Liver (tissue), 9 donors: ENCODE data around the gene USH2A. TPM values are rescaled to one million over a fixed set of nuclear protein-coding genes. Genes with fewer than 3 reads are reported as not detected.

ENCODE experiments used
- DNase-seq: peaks from one replicate; pipeline ENCODE4 v3.0.0-alpha.2; 2017; ENCODE audit warnings: low spot score
- H3K27ac ChIP-seq, 2 donors: one replicate each; pipeline ENCODE4 v1.7.0; 2013; ENCODE audit warnings: inconsistent platforms in 2 of 2, low read length in 2 of 2, control low read depth in 1 of 2, low read depth in 1 of 2, mild to moderate bottlenecking in 1 of 2
- H3K27me3 ChIP-seq, 4 donors: one replicate each; pipeline versions ENCODE4 v1.6.1 to v1.7.0; 2013; ENCODE audit warnings: low read length in 3 of 4, inconsistent platforms in 1 of 4, mild to moderate bottlenecking in 1 of 4, moderate library complexity in 1 of 4; ENCODE audit not compliant: control insufficient read depth in 4 of 4, insufficient read depth in 4 of 4
- H3K36me3 ChIP-seq, 4 donors: one replicate each; pipeline versions ENCODE4 v1.6.1 to v1.7.0; 2013; ENCODE audit warnings: low read length in 3 of 4, mild to moderate bottlenecking in 3 of 4, low read depth in 1 of 4, moderate library complexity in 1 of 4; ENCODE audit not compliant: control insufficient read depth in 4 of 4, insufficient read depth in 3 of 4
- H3K4me1 ChIP-seq, 4 donors: one replicate each; pipeline versions ENCODE4 v1.6.1 to v1.7.0; 2013; ENCODE audit warnings: low read length in 3 of 4, mild to moderate bottlenecking in 3 of 4, moderate library complexity in 1 of 4; ENCODE audit not compliant: control insufficient read depth in 4 of 4, insufficient read depth in 4 of 4
- H3K4me3 ChIP-seq, 3 donors: one replicate each; pipeline versions ENCODE4 v1.6.1 to v1.7.0; 2013; ENCODE audit warnings: low read length in 3 of 3, control low read depth in 1 of 3, low read depth in 1 of 3, mild to moderate bottlenecking in 1 of 3
- H3K9ac ChIP-seq, 2 donors: one replicate each; pipeline ENCODE4 v1.7.0; 2013; ENCODE audit warnings: low read length in 2 of 2, mild to moderate bottlenecking in 2 of 2, moderate library complexity in 2 of 2, control low read depth in 1 of 2, low read depth in 1 of 2
- H3K9me3 ChIP-seq, 4 donors: one replicate each; pipeline versions ENCODE4 v1.6.1 to v1.7.0; 2013; ENCODE audit warnings: low read length in 3 of 4; ENCODE audit not compliant: control insufficient read depth in 4 of 4
- EGR1 ChIP-seq, 2 donors: IDR thresholded peaks; 2 replicates each; pipeline ENCODE4 v1.6.1; 2016 to 2018; ENCODE audit warnings: antibody characterized with exemption in 2 of 2, low read depth in 2 of 2
- FOXA1 ChIP-seq: IDR thresholded peaks from 2 replicates; pipeline ENCODE4 v1.6.1; 2016; ENCODE audit warnings: antibody characterized with exemption
- FOXA2 ChIP-seq: IDR thresholded peaks from 2 replicates; pipeline ENCODE4 v1.6.1; 2016; ENCODE audit warnings: antibody characterized with exemption
- GABPA ChIP-seq, 2 donors: IDR thresholded peaks in 1 of 2; conservative IDR thresholded peaks in 1 of 2; 2 replicates each; pipeline ENCODE4 v1.6.1; 2016; ENCODE audit warnings: antibody characterized with exemption in 2 of 2, mild to moderate bottlenecking in 1 of 2, moderate library complexity in 1 of 2
- HNF4A ChIP-seq, 2 donors: conservative IDR thresholded peaks; 2 replicates each; pipeline ENCODE4 v1.6.1; 2016; ENCODE audit warnings: antibody characterized with exemption in 2 of 2, mild to moderate bottlenecking in 2 of 2
- HNF4G ChIP-seq: IDR thresholded peaks from 2 replicates; pipeline ENCODE4 v1.6.1; 2016; ENCODE audit warnings: antibody characterized with exemption
- JUND ChIP-seq, 2 donors: IDR thresholded peaks; 2 replicates each; pipeline ENCODE4 v1.6.1; 2016; ENCODE audit warnings: antibody characterized with exemption in 2 of 2
- NR2F2 ChIP-seq: IDR thresholded peaks from 2 replicates; pipeline ENCODE4 v1.6.1; 2016; ENCODE audit warnings: antibody characterized with exemption
- RXRA ChIP-seq, 2 donors: IDR thresholded peaks; 2 replicates each; pipeline ENCODE4 v1.6.1; 2017 to 2018; ENCODE audit warnings: antibody characterized with exemption in 2 of 2, mild to moderate bottlenecking in 1 of 2
- SP1 ChIP-seq: IDR thresholded peaks from 2 replicates; pipeline ENCODE4 v1.6.1; 2018; ENCODE audit warnings: antibody characterized with exemption, mild to moderate bottlenecking
- YY1 ChIP-seq: IDR thresholded peaks from 2 replicates; pipeline ENCODE4 v1.6.1; 2016; ENCODE audit warnings: antibody characterized with exemption, mild to moderate bottlenecking
- WGBS: extraction: QIAGEN DNeasy Blood & Tissue Kit; methylation state at CpG from one replicate; pipeline ENCODE4 v1.1.7; 2013; 5-methylcytosine and 5-hydroxymethylcytosine counted together
- polyA plus RNA-seq, 2 donors: library from polyadenylated mRNA; stranded (reverse) in 1 of 2; unstranded in 1 of 2; fragments of 200-250 nt in 1 of 2; fragments of >200 nt in 1 of 2; fragmentation: Nextera tagmentation in 1 of 2; extraction: Ambion mirVana in 1 of 2; gene quantifications; one replicate each; pipeline versions ENCODE4 v1.2.1 to v1.2.3, GENCODE V29; 2013 to 2015
- total RNA-seq, 2 donors: library from RNA; depleted of rRNA; stranded (reverse); fragments of >200 nt; gene quantifications; one replicate each; pipeline ENCODE4 v1.2.3, GENCODE V29; 2014
- TF ChIP-seq, protein P1 (sequence below): IDR thresholded peaks from 2 replicates; pipeline ENCODE4 v1.6.1; 2016; ENCODE audit warnings: antibody characterized with exemption
- TF ChIP-seq, protein P2 (sequence below): IDR thresholded peaks from 2 replicates; pipeline ENCODE4 v1.6.1; 2016; ENCODE audit warnings: antibody characterized with exemption
- TF ChIP-seq, protein P3 (sequence below): fragments of 150-350 bp; IDR thresholded peaks from 2 replicates; pipeline ENCODE4 v1.5.1; 2017; ENCODE audit warnings: improper control_type of control experiment, low read depth, low read length; ENCODE audit not compliant: missing input control
- TF ChIP-seq, protein P4 (sequence below): IDR thresholded peaks from 2 replicates; pipeline ENCODE4 v1.6.1; 2016; ENCODE audit warnings: antibody characterized with exemption
- TF ChIP-seq, protein P5 (sequence below): IDR thresholded peaks from 2 replicates; pipeline ENCODE4 v1.6.1; 2016; ENCODE audit warnings: antibody characterized with exemption, mild to moderate bottlenecking
- donor health status: healthy.
- donor health status: healthy.
- donor health status: healthy.
- donor health status: healthy.
- donor health status: healthy.

Gene USH2A
- total and polyA plus RNA-seq, 4 donors: 0.14 to 1.0 (median 0.31) TPM

DNA sequence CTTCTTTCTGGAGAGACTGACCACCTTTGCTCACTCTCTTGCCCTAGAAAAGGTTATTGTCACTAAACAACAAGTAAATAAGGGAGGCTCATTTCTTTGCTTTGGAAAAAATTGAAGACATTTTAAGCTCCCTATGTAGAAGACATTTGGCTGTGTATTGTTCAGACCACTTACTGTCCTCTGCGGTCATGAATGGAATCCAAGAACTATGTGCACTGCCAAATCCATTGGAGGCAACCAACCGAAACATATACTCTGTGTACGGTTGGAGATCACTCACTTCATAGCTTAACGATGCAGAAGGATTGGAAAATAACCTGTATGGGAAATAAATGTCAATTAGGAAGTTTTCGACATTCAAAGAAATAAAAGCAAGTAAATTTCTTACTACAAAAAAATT is 523.3 kb downstream of the USH2A start (continued):
- TF ChIP-seq, protein P1, sequence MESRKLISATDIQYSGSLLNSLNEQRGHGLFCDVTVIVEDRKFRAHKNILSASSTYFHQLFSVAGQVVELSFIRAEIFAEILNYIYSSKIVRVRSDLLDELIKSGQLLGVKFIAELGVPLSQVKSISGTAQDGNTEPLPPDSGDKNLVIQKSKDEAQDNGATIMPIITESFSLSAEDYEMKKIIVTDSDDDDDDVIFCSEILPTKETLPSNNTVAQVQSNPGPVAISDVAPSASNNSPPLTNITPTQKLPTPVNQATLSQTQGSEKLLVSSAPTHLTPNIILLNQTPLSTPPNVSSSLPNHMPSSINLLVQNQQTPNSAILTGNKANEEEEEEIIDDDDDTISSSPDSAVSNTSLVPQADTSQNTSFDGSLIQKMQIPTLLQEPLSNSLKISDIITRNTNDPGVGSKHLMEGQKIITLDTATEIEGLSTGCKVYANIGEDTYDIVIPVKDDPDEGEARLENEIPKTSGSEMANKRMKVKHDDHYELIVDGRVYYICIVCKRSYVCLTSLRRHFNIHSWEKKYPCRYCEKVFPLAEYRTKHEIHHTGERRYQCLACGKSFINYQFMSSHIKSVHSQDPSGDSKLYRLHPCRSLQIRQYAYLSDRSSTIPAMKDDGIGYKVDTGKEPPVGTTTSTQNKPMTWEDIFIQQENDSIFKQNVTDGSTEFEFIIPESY: no peak
- TF ChIP-seq SP1: no peak
- TF ChIP-seq, protein P2, sequence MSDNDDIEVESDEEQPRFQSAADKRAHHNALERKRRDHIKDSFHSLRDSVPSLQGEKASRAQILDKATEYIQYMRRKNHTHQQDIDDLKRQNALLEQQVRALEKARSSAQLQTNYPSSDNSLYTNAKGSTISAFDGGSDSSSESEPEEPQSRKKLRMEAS: no peak
- TF ChIP-seq EGR1 (IDR thresholded peaks at IDR 0.05; ENCODE audit: low read depth in 2 of 2): no peak
- no peak for TF ChIP-seq FOXA1

DNA sequence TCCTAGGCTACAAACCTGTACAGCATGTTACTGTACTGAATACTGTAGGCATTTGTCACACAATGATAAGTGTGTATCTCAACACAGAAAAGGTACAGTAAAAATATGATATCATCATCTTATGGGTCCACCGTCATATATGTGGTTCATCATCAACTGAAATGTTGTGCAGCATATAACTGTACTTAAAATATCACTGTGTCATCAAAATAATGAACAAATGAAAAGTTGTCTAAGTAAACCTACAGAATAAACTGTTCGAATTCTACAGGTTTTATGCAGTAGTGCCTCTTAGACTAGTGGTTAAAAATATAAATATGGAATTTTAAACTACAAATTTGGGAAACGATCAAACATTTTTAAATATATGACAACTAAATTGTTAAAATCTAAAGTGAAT is 527.4 kb downstream of the USH2A start:
- no peaks in the 10 kb centered on the region for H3K36me3 ChIP-seq
- no peaks in the 10 kb centered on the region for H3K9me3 ChIP-seq
- no peak for DNase-seq
- H3K9ac ChIP-seq: no peak overlapping the region
- WGBS: 91% methylated on average over 3 of the region's 3 CpGs
- no peak overlapping the region for H3K27ac ChIP-seq
- TF ChIP-seq, protein P3, sequence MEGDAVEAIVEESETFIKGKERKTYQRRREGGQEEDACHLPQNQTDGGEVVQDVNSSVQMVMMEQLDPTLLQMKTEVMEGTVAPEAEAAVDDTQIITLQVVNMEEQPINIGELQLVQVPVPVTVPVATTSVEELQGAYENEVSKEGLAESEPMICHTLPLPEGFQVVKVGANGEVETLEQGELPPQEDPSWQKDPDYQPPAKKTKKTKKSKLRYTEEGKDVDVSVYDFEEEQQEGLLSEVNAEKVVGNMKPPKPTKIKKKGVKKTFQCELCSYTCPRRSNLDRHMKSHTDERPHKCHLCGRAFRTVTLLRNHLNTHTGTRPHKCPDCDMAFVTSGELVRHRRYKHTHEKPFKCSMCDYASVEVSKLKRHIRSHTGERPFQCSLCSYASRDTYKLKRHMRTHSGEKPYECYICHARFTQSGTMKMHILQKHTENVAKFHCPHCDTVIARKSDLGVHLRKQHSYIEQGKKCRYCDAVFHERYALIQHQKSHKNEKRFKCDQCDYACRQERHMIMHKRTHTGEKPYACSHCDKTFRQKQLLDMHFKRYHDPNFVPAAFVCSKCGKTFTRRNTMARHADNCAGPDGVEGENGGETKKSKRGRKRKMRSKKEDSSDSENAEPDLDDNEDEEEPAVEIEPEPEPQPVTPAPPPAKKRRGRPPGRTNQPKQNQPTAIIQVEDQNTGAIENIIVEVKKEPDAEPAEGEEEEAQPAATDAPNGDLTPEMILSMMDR: no peak
- TF ChIP-seq HNF4A (conservative IDR thresholded peaks at IDR 0.05) (no peak), HNF4G (no peak), SP1 (no peak), RXRA (IDR thresholded peaks at IDR 0.05) (no peak), YY1 (no peak), JUND (IDR thresholded peaks at IDR 0.05) (no peak), GABPA (IDR thresholded peaks at IDR 0.05 in 1 of 2, conservative IDR thresholded peaks at IDR 0.05 in 1 of 2) (no peak), EGR1 (IDR thresholded peaks at IDR 0.05; ENCODE audit: low read depth in 2 of 2) (no peak), FOXA2 (no peak), NR2F2 (no peak)
- TF ChIP-seq, protein P2: no peak
- TF ChIP-seq, protein P4, sequence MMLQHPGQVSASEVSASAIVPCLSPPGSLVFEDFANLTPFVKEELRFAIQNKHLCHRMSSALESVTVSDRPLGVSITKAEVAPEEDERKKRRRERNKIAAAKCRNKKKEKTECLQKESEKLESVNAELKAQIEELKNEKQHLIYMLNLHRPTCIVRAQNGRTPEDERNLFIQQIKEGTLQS: no peak
- TF ChIP-seq, protein P1: no peak
- TF ChIP-seq, protein P5, sequence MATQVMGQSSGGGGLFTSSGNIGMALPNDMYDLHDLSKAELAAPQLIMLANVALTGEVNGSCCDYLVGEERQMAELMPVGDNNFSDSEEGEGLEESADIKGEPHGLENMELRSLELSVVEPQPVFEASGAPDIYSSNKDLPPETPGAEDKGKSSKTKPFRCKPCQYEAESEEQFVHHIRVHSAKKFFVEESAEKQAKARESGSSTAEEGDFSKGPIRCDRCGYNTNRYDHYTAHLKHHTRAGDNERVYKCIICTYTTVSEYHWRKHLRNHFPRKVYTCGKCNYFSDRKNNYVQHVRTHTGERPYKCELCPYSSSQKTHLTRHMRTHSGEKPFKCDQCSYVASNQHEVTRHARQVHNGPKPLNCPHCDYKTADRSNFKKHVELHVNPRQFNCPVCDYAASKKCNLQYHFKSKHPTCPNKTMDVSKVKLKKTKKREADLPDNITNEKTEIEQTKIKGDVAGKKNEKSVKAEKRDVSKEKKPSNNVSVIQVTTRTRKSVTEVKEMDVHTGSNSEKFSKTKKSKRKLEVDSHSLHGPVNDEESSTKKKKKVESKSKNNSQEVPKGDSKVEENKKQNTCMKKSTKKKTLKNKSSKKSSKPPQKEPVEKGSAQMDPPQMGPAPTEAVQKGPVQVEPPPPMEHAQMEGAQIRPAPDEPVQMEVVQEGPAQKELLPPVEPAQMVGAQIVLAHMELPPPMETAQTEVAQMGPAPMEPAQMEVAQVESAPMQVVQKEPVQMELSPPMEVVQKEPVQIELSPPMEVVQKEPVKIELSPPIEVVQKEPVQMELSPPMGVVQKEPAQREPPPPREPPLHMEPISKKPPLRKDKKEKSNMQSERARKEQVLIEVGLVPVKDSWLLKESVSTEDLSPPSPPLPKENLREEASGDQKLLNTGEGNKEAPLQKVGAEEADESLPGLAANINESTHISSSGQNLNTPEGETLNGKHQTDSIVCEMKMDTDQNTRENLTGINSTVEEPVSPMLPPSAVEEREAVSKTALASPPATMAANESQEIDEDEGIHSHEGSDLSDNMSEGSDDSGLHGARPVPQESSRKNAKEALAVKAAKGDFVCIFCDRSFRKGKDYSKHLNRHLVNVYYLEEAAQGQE: no peak
- no peaks in the 10 kb centered on the region for H3K4me1 ChIP-seq
- no peak overlapping the region for H3K4me3 ChIP-seq
- no peaks in the 10 kb centered on the region for H3K27me3 ChIP-seq
